ENCODE results near the gene PSENEN. TPM values are rescaled to one million over a fixed set of nuclear protein-coding genes. Genes with fewer than 3 reads are reported as not detected.

Gene PSENEN
- total and polyA plus RNA-seq, 9 of the 15 experiments (the other 6 are each of a cell fraction or from before 2014, with no cell fraction given), result 34.5 to 299 (median 61.1) TPM

GRCh38 chr19:35704218-35704617 is 41.2 kb upstream of the PSENEN start, which contains the start of gene ZBTB32 (continued):
- TF ChIP-seq ZNF407 (IDR thresholded peaks at IDR 0.05; ENCODE audit: low read depth) (no peak), HNRNPLL (IDR thresholded peaks at IDR 0.05; ENCODE audit: low read depth, low read length, poor library complexity, severe bottlenecking) (no peak), TSC22D4 (tag; IDR thresholded peaks at IDR 0.05) (no peak), ZFP30 (CRISPR knock-in tag; IDR thresholded peaks at IDR 0.05; ENCODE audit: borderline replicate concordance) (no peak), STAT5A (IDR thresholded peaks at IDR 0.05; ENCODE audit: borderline replicate concordance, low read length) (no peak), ZNF143 (CRISPR knock-in tag; IDR thresholded peaks at IDR 0.05) (peak; percentile 66), ZKSCAN3 (CRISPR knock-in tag; IDR thresholded peaks at IDR 0.05) (no peak), KAT8 (IDR thresholded peaks at IDR 0.05; ENCODE audit: low read depth) (no peak), PHTF2 (CRISPR knock-in tag; IDR thresholded peaks at IDR 0.05) (no peak), POLR3A (IDR thresholded peaks at IDR 0.05; ENCODE audit: borderline replicate concordance, extremely low read depth, insufficient read depth, insufficient read length) (no peak), TBL1XR1 (IDR thresholded peaks at IDR 0.05; ENCODE audit: low read length in 2 of 2) (no peak), IRF2 (CRISPR knock-in tag; IDR thresholded peaks at IDR 0.05) (no peak), ZBTB2 (IDR thresholded peaks at IDR 0.05) (no peak), JUNB (CRISPR knock-in tag; conservative IDR thresholded peaks at IDR 0.05) (no peak), HMGN3 (IDR thresholded peaks at IDR 0.05; ENCODE audit: borderline replicate concordance, extremely low read depth, insufficient read length, low read depth, low read length) (peak; percentile 25), PHF21A (IDR thresholded peaks at IDR 0.05; ENCODE audit: borderline replicate concordance, low read depth) (peak; percentile 100), POLR3G (IDR thresholded peaks at IDR 0.05; ENCODE audit: extremely low read depth, insufficient read length, insufficient replicate concordance) (no peak), ZNF79 (CRISPR knock-in tag; IDR thresholded peaks at IDR 0.05; ENCODE audit: low read depth) (no peak), PRPF4 (IDR thresholded peaks at IDR 0.05; ENCODE audit: insufficient read depth, low read depth, low read length, poor library complexity, severe bottlenecking) (no peak), CSDE1 (IDR thresholded peaks at IDR 0.05) (0 out of 4 replicates have a peak, but pooled peaks of 1 of the 2 experiments have one; percentile 28), SNRNP70 (optimal IDR thresholded peaks at IDR 0.05; ENCODE audit: low read depth, low read length) (no peak), ZNF778 (CRISPR knock-in tag; IDR thresholded peaks at IDR 0.05) (no peak)
